Neural crest cell (in vitro differentiated cells): ENCODE data around the gene HOXA9. TPM values are rescaled to one million over a fixed set of nuclear protein-coding genes. Genes with fewer than 3 reads are reported as not detected.

Source experiments
- DNase-seq: peaks from one replicate; pipeline ENCODE4 v3.0.0; 2021; ENCODE audit warnings: low read depth, mixed read lengths, low spot score
- H3K27ac Mint-ChIP-seq: one replicate; pipeline ENCODE4 v1.8.0; 2021; ENCODE audit warnings: mild to moderate bottlenecking, mixed read lengths; ENCODE audit not compliant: unreplicated experiment
- H3K27me3 Mint-ChIP-seq: 2 replicates; pipeline ENCODE4 v1.8.0; 2021; ENCODE audit warnings: low read depth, mild to moderate bottlenecking, mixed read lengths
- H3K36me3 Mint-ChIP-seq: 2 replicates; pipeline ENCODE4 v1.8.0; 2021; ENCODE audit warnings: low read depth, mild to moderate bottlenecking, mixed read lengths
- H3K4me1 Mint-ChIP-seq: 2 replicates; pipeline ENCODE4 v1.8.0; 2021; ENCODE audit warnings: mixed read lengths
- H3K4me3 Mint-ChIP-seq: one replicate; pipeline ENCODE4 v1.8.0; 2021; ENCODE audit warnings: mild to moderate bottlenecking, mixed read lengths
- H3K9me3 Mint-ChIP-seq: 2 replicates; pipeline ENCODE4 v1.8.0; 2021; ENCODE audit warnings: mixed read lengths
- CTCF ChIP-seq: fragments of 200-600 bp; sonication (generic); conservative IDR thresholded peaks from 2 replicates; pipeline ENCODE4 v1.5.0; 2021; ENCODE audit warnings: antibody characterized with exemption, mild to moderate bottlenecking
- total RNA-seq: library from RNA; stranded (reverse); gene quantifications from 2 replicates; pipeline ENCODE4 v1.2.1, GENCODE V29; 2021

Gene HOXA9
- total RNA-seq, 1 donor from 2014 or later: 9.0 TPM

GRCh38 chr7:27117887-27118491 is 47.3 kb downstream of the HOXA9 start:
- H3K4me3 Mint-ChIP-seq: peak overlapping the region; percentile 82
- H3K27ac Mint-ChIP-seq: no peak overlapping the region
- H3K27me3 Mint-ChIP-seq: peaks cover 96% of the 10 kb centered on the region
- no peaks in the 10 kb centered on the region for H3K36me3 Mint-ChIP-seq
- no peak for DNase-seq
- no peak for TF ChIP-seq CTCF
- peaks cover 16% of the 10 kb centered on the region for H3K4me1 Mint-ChIP-seq
- no peaks in the 10 kb centered on the region for H3K9me3 Mint-ChIP-seq

GRCh38 chr7:27116962-27117886 is 48.1 kb downstream of the HOXA9 start:
- Mint-ChIP-seq H3K36me3 (no peaks in the 10 kb centered on the region), H3K9me3 (no peaks in the 10 kb centered on the region), H3K4me3 (peak overlapping the region; percentile 87), H3K27ac (no peak overlapping the region), H3K4me1 (peaks cover 12% of the 10 kb centered on the region), H3K27me3 (peaks cover 96% of the 10 kb centered on the region)
- DNase-seq: no peak
- no peak for TF ChIP-seq CTCF

- H3K4me1 Mint-ChIP-seq: peaks cover 20% of the 10 kb centered on the region
- peaks cover 96% of the 10 kb centered on the region for H3K27me3 Mint-ChIP-seq
- no peak for DNase-seq
- TF ChIP-seq CTCF: no peak
- no peaks in the 10 kb centered on the region for H3K9me3 Mint-ChIP-seq
- H3K27ac Mint-ChIP-seq: no peak overlapping the region
- H3K4me3 Mint-ChIP-seq: peak overlapping the region; percentile 87
- H3K36me3 Mint-ChIP-seq: no peaks in the 10 kb centered on the region
These were observed 49.0 kb downstream of the HOXA9 start for GRCh38 chr7:27116031-27116961.

GRCh38 chr7:27115221-27116026 is 49.9 kb downstream of the HOXA9 start:
- peak overlapping the region; percentile 87 for H3K4me3 Mint-ChIP-seq
- DNase-seq: no peak

More at GRCh38 chr7:27115221-27116026, 49.9 kb downstream of the HOXA9 start:
- Mint-ChIP-seq H3K27me3 (peaks cover 96% of the 10 kb centered on the region), H3K36me3 (peaks cover 3% of the 10 kb centered on the region), H3K4me1 (peaks cover 27% of the 10 kb centered on the region), H3K27ac (no peak overlapping the region), H3K9me3 (no peaks in the 10 kb centered on the region)
- TF ChIP-seq CTCF: no peak
